Hepatocyte (in vitro differentiated cells): ENCODE measurements around the gene ARHGEF35.
"Not testable (repeated sequence)": the region's sequence is repeated elsewhere in the genome, so short reads cannot be mapped to it uniquely, and the experiment has no call there.

Source experiments
- CTCF ChIP-seq: fragments of 200-600 bp; sonication (generic); IDR thresholded peaks from 2 replicates; pipeline ENCODE4 v1.5.1; 2016; ENCODE audit warnings: antibody characterized with exemption, mild to moderate bottlenecking; ENCODE audit not compliant: poor library complexity
- EZH2 ChIP-seq: fragments of 200-600 bp; sonication (generic); IDR thresholded peaks from 2 replicates; pipeline ENCODE4 v1.6.1; 2016; ENCODE audit warnings: antibody characterized with exemption, mild to moderate bottlenecking, borderline replicate concordance
- EZH2phosphoT487 ChIP-seq: fragments of 200-600 bp; sonication (generic); IDR thresholded peaks from one replicate; pipeline ENCODE4 v1.6.1; 2018; ENCODE audit warnings: antibody characterized with exemption, mild to moderate bottlenecking, low read depth, moderate library complexity; ENCODE audit not compliant: unreplicated experiment, severe bottlenecking

DNA sequence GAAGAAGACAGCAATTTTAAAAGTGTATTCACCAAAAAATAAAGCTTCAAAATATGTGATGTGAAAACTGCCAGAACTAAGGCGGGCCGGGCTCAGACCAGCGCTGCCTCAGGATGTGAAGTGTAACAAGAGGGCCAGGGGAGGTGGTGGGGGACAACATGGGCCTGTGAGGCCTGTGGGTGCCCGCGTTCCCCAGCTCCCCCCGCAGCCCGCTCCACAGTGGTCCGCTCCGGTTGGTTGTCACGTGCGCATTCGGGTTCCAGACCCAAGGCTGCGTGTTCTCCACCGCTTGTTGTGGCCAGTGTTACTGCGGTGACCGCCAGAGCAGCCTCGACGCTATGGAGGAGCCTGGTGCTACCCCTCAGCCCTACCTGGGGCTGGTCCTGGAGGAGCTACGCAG is 12.5 kb downstream of the ARHGEF35 start, which contains the start of gene CTAGE4:
- TF ChIP-seq CTCF, EZH2, EZH2phosphoT487: not testable (repeated sequence)
